Measurements from ENCODE around the gene LIPM. TPM values are rescaled to one million over a fixed set of nuclear protein-coding genes. Genes with fewer than 3 reads are reported as not detected.
A peak's percentile ranks its signal among the peaks of the same experiment; 100 is the strongest.

LIPM gene
- total RNA-seq, 1 experiment from 2014 or later = not detected

DNA sequence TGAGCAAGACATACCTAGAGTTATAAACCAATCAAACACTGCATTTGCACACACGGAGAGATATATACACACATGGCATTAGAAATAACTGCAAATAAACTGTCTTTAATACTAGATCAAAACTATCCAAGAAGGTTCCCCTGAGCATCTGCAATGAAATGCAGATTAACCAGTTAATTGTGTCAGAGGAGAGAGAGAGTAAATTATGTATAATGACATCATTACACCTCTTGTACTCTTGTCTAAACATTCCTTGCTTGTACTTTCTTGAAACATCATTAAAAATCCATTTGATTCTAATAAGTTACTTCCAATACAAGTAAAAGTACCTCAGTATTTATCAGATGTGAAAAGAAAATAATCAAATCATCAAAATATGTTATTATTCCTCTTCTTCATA lies 48.2 kb downstream of the LIPM start:
- Histone ChIP-seq H3K9me3 (ENCODE audit: low read length) (no peaks in the 10 kb centered on the region), H3K4me2 (ENCODE audit: low read length) (peak overlapping the region; percentile 80), H3K27ac (ENCODE audit: low read length) (peak overlapping the region; percentile 73), H2AFZ (ENCODE audit: low read length) (no peak overlapping the region), H3K27me3 (ENCODE audit: low read length) (no peaks in the 10 kb centered on the region), H3K4me3 (ENCODE audit: low read length) (peak overlapping the region; percentile 60), H4K20me1 (ENCODE audit: low read length) (no peaks in the 10 kb centered on the region), H3K9ac (ENCODE audit: low read length) (no peak overlapping the region), H3K4me1 (ENCODE audit: insufficient read depth, low read length) (peaks cover 46% of the 10 kb centered on the region), H3K79me2 (ENCODE audit: low read length) (peaks cover 11% of the 10 kb centered on the region; the same call in 1 of the 2 replicates), H3K36me3 (ENCODE audit: low read depth, low read length) (no peaks in the 10 kb centered on the region), H3K9me2 (replicated peaks; ENCODE audit: low read length) (no peaks in the 10 kb centered on the region), H3F3A (ENCODE audit: low read length, unreplicated experiment) (peaks cover 3% of the 10 kb centered on the region)
- no peak for TF ChIP-seq EZH2phosphoT487 (IDR thresholded peaks at IDR 0.05; ENCODE audit: borderline replicate concordance, low read length)
- no peak for TF ChIP-seq EZH2 (IDR thresholded peaks at IDR 0.05; ENCODE audit: low read length, unreplicated experiment)
- TF ChIP-seq, protein P1, sequence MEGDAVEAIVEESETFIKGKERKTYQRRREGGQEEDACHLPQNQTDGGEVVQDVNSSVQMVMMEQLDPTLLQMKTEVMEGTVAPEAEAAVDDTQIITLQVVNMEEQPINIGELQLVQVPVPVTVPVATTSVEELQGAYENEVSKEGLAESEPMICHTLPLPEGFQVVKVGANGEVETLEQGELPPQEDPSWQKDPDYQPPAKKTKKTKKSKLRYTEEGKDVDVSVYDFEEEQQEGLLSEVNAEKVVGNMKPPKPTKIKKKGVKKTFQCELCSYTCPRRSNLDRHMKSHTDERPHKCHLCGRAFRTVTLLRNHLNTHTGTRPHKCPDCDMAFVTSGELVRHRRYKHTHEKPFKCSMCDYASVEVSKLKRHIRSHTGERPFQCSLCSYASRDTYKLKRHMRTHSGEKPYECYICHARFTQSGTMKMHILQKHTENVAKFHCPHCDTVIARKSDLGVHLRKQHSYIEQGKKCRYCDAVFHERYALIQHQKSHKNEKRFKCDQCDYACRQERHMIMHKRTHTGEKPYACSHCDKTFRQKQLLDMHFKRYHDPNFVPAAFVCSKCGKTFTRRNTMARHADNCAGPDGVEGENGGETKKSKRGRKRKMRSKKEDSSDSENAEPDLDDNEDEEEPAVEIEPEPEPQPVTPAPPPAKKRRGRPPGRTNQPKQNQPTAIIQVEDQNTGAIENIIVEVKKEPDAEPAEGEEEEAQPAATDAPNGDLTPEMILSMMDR (conservative IDR thresholded peaks at IDR 0.05; ENCODE audit: low read depth, low read length) = no peak
- ATAC-seq = no peak
- ChIA-PET POLR2A (ENCODE audit: unreplicated experiment) (no interaction called here), CTCF (no interaction called here)
- no peak for DNase-seq
- intact Hi-C loops (cut with micrococcal nuclease) = loop anchor here (2.0 kb wide), 1 partner anchor 140 kb away; the partner anchor contains the start of gene FAS
- no TSS peak for BruUV-seq (replicated peaks)

- POLR2A ChIA-PET (ENCODE audit: unreplicated experiment) = interaction anchor here (0.5 kb wide), 1 partner anchor 19 kb away, joined by 4 read pairs; no protein-coding TSS in a partner anchor
- H3K27ac ChIP-seq (ENCODE audit: low read length) = peak within 1 kb of the TSS; percentile 73
- H4K20me1 ChIP-seq (ENCODE audit: low read length) = no peaks in the 10 kb centered on the region
- H3K9me3 ChIP-seq (ENCODE audit: low read length) = no peaks in the 10 kb centered on the region
- BruUV-seq (replicated peaks) = no TSS peak
- peak; percentile 93 for ATAC-seq
- TF ChIP-seq, protein P1 (conservative IDR thresholded peaks at IDR 0.05; ENCODE audit: low read depth, low read length) = no peak
- TF ChIP-seq EZH2 (IDR thresholded peaks at IDR 0.05; ENCODE audit: low read length, unreplicated experiment) = no peak
- TF ChIP-seq EZH2phosphoT487 (IDR thresholded peaks at IDR 0.05; ENCODE audit: borderline replicate concordance, low read length) = no peak
- H3K4me3 ChIP-seq (ENCODE audit: low read length) = peak within 1 kb of the TSS; percentile 60
- H3F3A ChIP-seq (ENCODE audit: low read length, unreplicated experiment) = peaks cover 3% of the 10 kb centered on the region
- DNase-seq = peak; percentile 95
- H3K4me1 ChIP-seq (ENCODE audit: insufficient read depth, low read length) = peaks cover 46% of the 10 kb centered on the region
- H3K9ac ChIP-seq (ENCODE audit: low read length) = no peak within 1 kb of the TSS; the same call in 1 of the 2 replicates
- H2AFZ ChIP-seq (ENCODE audit: low read length) = no peak within 1 kb of the TSS
- H3K79me2 ChIP-seq (ENCODE audit: low read length) = peaks cover 11% of the 10 kb centered on the region; the same call in 1 of the 2 replicates
- CTCF ChIA-PET = interaction anchor here (0.7 kb wide), 2 partner anchors 13 to 16 kb away, joined by 3 read pairs; no protein-coding TSS in a partner anchor
- no peaks in the 10 kb centered on the region for H3K27me3 ChIP-seq (ENCODE audit: low read length)
- intact Hi-C loops (cut with micrococcal nuclease) = loop anchor here (2.0 kb wide), 1 partner anchor 139 kb away; the partner anchor contains the start of gene FAS
- H3K9me2 ChIP-seq (replicated peaks; ENCODE audit: low read length) = no peaks in the 10 kb centered on the region
- H3K36me3 ChIP-seq (ENCODE audit: low read depth, low read length) = no peaks in the 10 kb centered on the region
- H3K4me2 ChIP-seq (ENCODE audit: low read length) = peak within 1 kb of the TSS; percentile 80
Observed at GRCh38 chr10:88851706-88852105, 49.2 kb downstream of the LIPM start, which contains the start of gene ANKRD22. ANKRD22 (minus strand) TSS chr10:88851844; CDS start chr10:88851607, 237 bp downstream.

DNA sequence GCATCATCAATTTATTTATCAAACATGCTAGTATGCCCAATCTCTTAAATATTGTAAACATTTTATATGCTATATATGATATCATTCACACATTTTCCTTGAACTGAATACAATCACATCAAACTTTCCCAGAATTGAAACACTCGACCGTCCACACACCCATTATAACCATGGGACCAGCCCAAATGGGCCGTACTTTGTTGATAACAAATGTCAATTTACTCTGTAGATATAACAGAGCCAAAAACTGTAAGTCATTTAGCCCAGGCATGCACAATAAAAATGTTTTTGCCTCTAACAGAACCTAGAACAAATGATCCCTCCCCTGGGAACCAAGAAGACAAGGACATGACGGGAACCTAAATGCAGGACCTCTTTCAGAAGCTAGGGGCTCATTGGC lies 49.8 kb downstream of the LIPM start:
- DNase-seq (no peak), ATAC-seq (no peak)
- no peaks in the 10 kb centered on the region for H3K9me3 ChIP-seq (ENCODE audit: low read length)
- peak overlapping the region; percentile 80 for H3K4me2 ChIP-seq (ENCODE audit: low read length)
- no peak overlapping the region for H3K9ac ChIP-seq (ENCODE audit: low read length)
- H3K36me3 ChIP-seq (ENCODE audit: low read depth, low read length) = no peaks in the 10 kb centered on the region
- peaks cover 3% of the 10 kb centered on the region for H3F3A ChIP-seq (ENCODE audit: low read length, unreplicated experiment)
- no TSS peak for BruUV-seq (replicated peaks)
- peaks cover 46% of the 10 kb centered on the region for H3K4me1 ChIP-seq (ENCODE audit: insufficient read depth, low read length)
- POLR2A ChIA-PET (ENCODE audit: unreplicated experiment) = no interaction called here
- H3K79me2 ChIP-seq (ENCODE audit: low read length) = peaks cover 11% of the 10 kb centered on the region; the same call in 1 of the 2 replicates
- H3K27ac ChIP-seq (ENCODE audit: low read length) = peak overlapping the region; percentile 73
- H4K20me1 ChIP-seq (ENCODE audit: low read length) = no peaks in the 10 kb centered on the region
- CTCF ChIA-PET = interaction anchor here (0.7 kb wide), 1 partner anchor 16 kb away, joined by 3 read pairs; no protein-coding TSS in a partner anchor
- H3K9me2 ChIP-seq (replicated peaks; ENCODE audit: low read length) = no peaks in the 10 kb centered on the region
- no peaks in the 10 kb centered on the region for H3K27me3 ChIP-seq (ENCODE audit: low read length)
- no peak overlapping the region for H3K4me3 ChIP-seq (ENCODE audit: low read length)
- intact Hi-C loops (cut with micrococcal nuclease) = no loop called here
- TF ChIP-seq EZH2 (IDR thresholded peaks at IDR 0.05; ENCODE audit: low read length, unreplicated experiment) = no peak
- no peak for TF ChIP-seq EZH2phosphoT487 (IDR thresholded peaks at IDR 0.05; ENCODE audit: borderline replicate concordance, low read length)
- TF ChIP-seq, protein P1 (conservative IDR thresholded peaks at IDR 0.05; ENCODE audit: low read depth, low read length) = no peak
- no peak overlapping the region for H2AFZ ChIP-seq (ENCODE audit: low read length)

Data from PC-3 (cell line).